Activated T-cell treated with anti-CD3 and anti-CD28 coated beads, Interleukin-2, amount 50 U/mL, for 72 hours (primary cell): ENCODE results near the gene SSH3. TPM values are rescaled to one million over a fixed set of nuclear protein-coding genes. Genes with fewer than 3 reads are reported as not detected.

ENCODE experiments used
- ATAC-seq, 2 donors: fragments of 150-1000 bp; cut with Tn5 transposase; replicated peaks in 1 of 2; 2 replicates each; pipeline ENCODE4 v1.10.0; 2021; ENCODE audit warnings: moderate library complexity in 2 of 2, mild to moderate bottlenecking in 1 of 2
- DNase-seq, 2 donors: peaks; one replicate each; pipeline ENCODE4 v3.0.0; 2021 to 2022; ENCODE audit warnings: mixed read lengths in 1 of 2
- H3K27ac Mint-ChIP-seq: one replicate; pipeline ENCODE4 v1.8.0; 2022; ENCODE audit warnings: mild to moderate bottlenecking, moderate library complexity, mixed read lengths
- H3K27me3 Mint-ChIP-seq: one replicate; pipeline ENCODE4 v1.8.0; 2022; ENCODE audit warnings: low read depth, mixed read lengths
- H3K36me3 Mint-ChIP-seq, 2 donors: one replicate each; pipeline ENCODE4 v1.8.0; 2022; ENCODE audit warnings: mixed read lengths in 2 of 2, mild to moderate bottlenecking in 1 of 2; ENCODE audit not compliant: insufficient read depth in 2 of 2
- H3K4me1 Mint-ChIP-seq: one replicate; pipeline ENCODE4 v1.8.0; 2022; ENCODE audit warnings: low read depth, mixed read lengths
- H3K4me3 Mint-ChIP-seq, 2 donors: one replicate each; pipeline ENCODE4 v1.8.0; 2022; ENCODE audit warnings: mild to moderate bottlenecking in 2 of 2, mixed read lengths in 2 of 2, moderate library complexity in 2 of 2
- H3K9me3 Mint-ChIP-seq, 2 donors: one replicate each; pipeline ENCODE4 v1.8.0; 2022; ENCODE audit warnings: mixed read lengths in 2 of 2
- total RNA-seq, 2 donors: library from RNA; stranded (reverse); gene quantifications; one replicate each; pipeline ENCODE4 v1.2.3, GENCODE V29; 2022

The SSH3 gene
- total RNA-seq, 2 donors from 2014 or later = 13.3 to 20.3 TPM

- ATAC-seq = no peak
- peak overlapping the region; percentile 83 for H3K27ac Mint-ChIP-seq
- H3K4me3 Mint-ChIP-seq = peak overlapping the region in 1 of 2 donors; percentile 97
- H3K4me1 Mint-ChIP-seq = peaks cover 63% of the 10 kb centered on the region
- H3K27me3 Mint-ChIP-seq = no peaks in the 10 kb centered on the region
- H3K9me3 Mint-ChIP-seq = no peaks in the 10 kb centered on the region
- peak in 1 of 2 donors; percentile 0 for DNase-seq
- H3K36me3 Mint-ChIP-seq = peaks cover 6 to 26% of the 10 kb centered on the region in 2 donors
These were observed 23.6 kb upstream of the SSH3 start for GRCh38 chr11:67279589-67280340.

- Mint-ChIP-seq H3K9me3 (no peaks in the 10 kb centered on the region), H3K36me3 (peaks cover 6 to 26% of the 10 kb centered on the region in 2 donors), H3K27me3 (no peaks in the 10 kb centered on the region), H3K4me1 (peaks cover 63% of the 10 kb centered on the region), H3K4me3 (no peak overlapping the region), H3K27ac (peak overlapping the region; percentile 52)
- ATAC-seq = no peak
- DNase-seq = no peak
These were observed 23.0 kb upstream of the SSH3 start for GRCh38 chr11:67280341-67280787.

- Mint-ChIP-seq H3K36me3 (peaks cover 6 to 22% of the 10 kb centered on the region in 2 donors), H3K27ac (no peak overlapping the region), H3K9me3 (no peaks in the 10 kb centered on the region), H3K27me3 (no peaks in the 10 kb centered on the region), H3K4me3 (no peak overlapping the region), H3K4me1 (peaks cover 62% of the 10 kb centered on the region)
- no peak for DNase-seq
- no peak for ATAC-seq
These were observed 22.4 kb upstream of the SSH3 start for GRCh38 chr11:67280788-67281551.

GRCh38 chr11:67281552-67282150 lies 21.7 kb upstream of the SSH3 start:
- H3K27me3 Mint-ChIP-seq = no peaks in the 10 kb centered on the region
- DNase-seq (no peak), ATAC-seq (no peak)
- H3K36me3 Mint-ChIP-seq = peaks cover 6 to 24% of the 10 kb centered on the region in 2 donors
- H3K27ac Mint-ChIP-seq = no peak overlapping the region
- no peaks in the 10 kb centered on the region for H3K9me3 Mint-ChIP-seq
- H3K4me1 Mint-ChIP-seq = peaks cover 61% of the 10 kb centered on the region
- no peak overlapping the region for H3K4me3 Mint-ChIP-seq

- no peak overlapping the region for H3K4me3 Mint-ChIP-seq
- H3K36me3 Mint-ChIP-seq = peaks cover 6 to 28% of the 10 kb centered on the region in 2 donors
- H3K27ac Mint-ChIP-seq = no peak overlapping the region
- ATAC-seq (no peak), DNase-seq (no peak)
- H3K9me3 Mint-ChIP-seq = no peaks in the 10 kb centered on the region
- peaks cover 61% of the 10 kb centered on the region for H3K4me1 Mint-ChIP-seq
- H3K27me3 Mint-ChIP-seq = no peaks in the 10 kb centered on the region
These were observed 21.0 kb upstream of the SSH3 start for GRCh38 chr11:67282155-67282875.

GRCh38 chr11:67282876-67283371 lies 20.4 kb upstream of the SSH3 start:
- H3K4me3 Mint-ChIP-seq = no peak overlapping the region
- H3K9me3 Mint-ChIP-seq = no peaks in the 10 kb centered on the region
- H3K27ac Mint-ChIP-seq = no peak overlapping the region
- DNase-seq (no peak), ATAC-seq (no peak)
- H3K4me1 Mint-ChIP-seq = peaks cover 61% of the 10 kb centered on the region
- H3K36me3 Mint-ChIP-seq = peaks cover 8 to 31% of the 10 kb centered on the region in 2 donors
- no peaks in the 10 kb centered on the region for H3K27me3 Mint-ChIP-seq

GRCh38 chr11:67283481-67283963 lies 19.8 kb upstream of the SSH3 start:
- no peak for ATAC-seq
- H3K9me3 Mint-ChIP-seq = no peaks in the 10 kb centered on the region
- H3K27ac Mint-ChIP-seq = no peak overlapping the region
- peak in 1 of 2 donors; percentile 1 for DNase-seq
- H3K36me3 Mint-ChIP-seq = peaks cover 8 to 31% of the 10 kb centered on the region in 2 donors
- H3K4me3 Mint-ChIP-seq = no peak overlapping the region
- H3K27me3 Mint-ChIP-seq = no peaks in the 10 kb centered on the region
- peaks cover 59% of the 10 kb centered on the region for H3K4me1 Mint-ChIP-seq

- DNase-seq = peak in 1 of 2 donors; percentile 11
- H3K27me3 Mint-ChIP-seq = no peaks in the 10 kb centered on the region
- peaks cover 50% of the 10 kb centered on the region for H3K4me1 Mint-ChIP-seq
- peaks cover 8 to 22% of the 10 kb centered on the region in 2 donors for H3K36me3 Mint-ChIP-seq
- ATAC-seq = no peak
- H3K9me3 Mint-ChIP-seq = no peaks in the 10 kb centered on the region
- no peak overlapping the region for H3K4me3 Mint-ChIP-seq
- no peak overlapping the region for H3K27ac Mint-ChIP-seq
These were observed 18.4 kb upstream of the SSH3 start for GRCh38 chr11:67284811-67285540.

- Mint-ChIP-seq H3K36me3 (peaks cover 6 to 18% of the 10 kb centered on the region in 2 donors), H3K27me3 (no peaks in the 10 kb centered on the region), H3K9me3 (no peaks in the 10 kb centered on the region), H3K27ac (peak overlapping the region; percentile 88), H3K4me1 (peaks cover 55% of the 10 kb centered on the region), H3K4me3 (peak overlapping the region; percentile 74 to 83)
- no peak for ATAC-seq
- no peak for DNase-seq
These were observed 17.5 kb upstream of the SSH3 start for GRCh38 chr11:67285541-67286498.

GRCh38 chr11:67286621-67287333 lies 16.6 kb upstream of the SSH3 start:
- no peaks in the 10 kb centered on the region for H3K27me3 Mint-ChIP-seq
- DNase-seq = peak in 1 of 2 donors; percentile 49
- H3K9me3 Mint-ChIP-seq = no peaks in the 10 kb centered on the region
- no peak for ATAC-seq
- H3K4me1 Mint-ChIP-seq = peaks cover 63% of the 10 kb centered on the region
- peak overlapping the region; percentile 88 for H3K27ac Mint-ChIP-seq
- peak overlapping the region; percentile 74 to 83 for H3K4me3 Mint-ChIP-seq
- peaks cover 6 to 19% of the 10 kb centered on the region in 2 donors for H3K36me3 Mint-ChIP-seq
